GM12875 (cell line): ENCODE data around the gene HMGCLL1.

Experiments
- H3K4me3 ChIP-seq: one replicate; pipeline ENCODE4 v1.5.1; 2011; ENCODE audit warnings: low read depth, low read length, control low read depth
- CTCF ChIP-seq: IDR thresholded peaks from 2 replicates; pipeline ENCODE4 v1.5.1; 2011; ENCODE audit warnings: low read depth, mild to moderate bottlenecking, control low read depth, inconsistent platforms, low read length, moderate library complexity, borderline replicate concordance; ENCODE audit not compliant: insufficient read depth

The HMGCLL1 gene

DNA sequence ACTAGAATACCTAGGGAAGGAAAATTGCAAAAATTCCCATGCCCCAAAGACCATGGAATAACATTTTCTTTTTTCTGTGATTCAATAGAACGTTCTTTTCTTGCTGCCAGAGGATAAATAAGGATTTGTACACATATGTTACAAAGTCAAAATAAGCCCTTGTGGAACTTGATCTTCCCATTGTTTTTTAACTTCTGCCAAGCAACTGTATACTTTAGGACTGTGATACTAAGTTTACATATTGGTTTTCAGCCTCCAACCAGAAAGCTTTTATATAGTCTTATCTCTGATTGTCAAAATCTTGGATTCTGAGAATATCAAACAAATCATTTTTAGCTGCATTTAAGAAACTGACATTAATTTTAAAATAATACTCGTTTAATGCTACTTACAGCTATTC lies 84.6 kb downstream of the HMGCLL1 start:
- no peak overlapping the region for H3K4me3 ChIP-seq
- no peak for TF ChIP-seq CTCF

- TF ChIP-seq CTCF, result no peak
Observed at GRCh38 chr6:55492259-55492658, 86.7 kb downstream of the HMGCLL1 start.

DNA sequence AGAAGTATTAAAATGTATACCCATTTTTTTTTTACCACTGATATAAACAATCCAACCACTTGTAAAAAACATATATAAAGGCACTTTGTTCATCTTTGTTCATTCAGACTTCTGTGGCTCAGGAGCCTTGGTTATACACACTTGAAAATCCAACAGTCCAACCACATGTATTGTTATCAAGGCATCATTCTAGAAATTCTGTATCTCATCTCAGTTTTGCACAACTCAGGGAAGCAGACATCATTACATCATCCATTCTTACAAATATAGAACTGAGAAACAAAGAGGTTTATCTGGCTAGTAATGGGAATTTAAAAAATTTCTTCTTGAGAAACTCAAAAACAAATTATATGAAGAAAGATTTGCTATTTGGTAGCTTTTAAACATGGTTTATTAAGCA lies 88.1 kb downstream of the HMGCLL1 start:
- no peak for TF ChIP-seq CTCF
- H3K4me3 ChIP-seq, result no peak overlapping the region

More at GRCh38 chr6:55492259-55492658, 86.7 kb downstream of the HMGCLL1 start:
- no peak overlapping the region for H3K4me3 ChIP-seq

- TF ChIP-seq CTCF, result no peak
- H3K4me3 ChIP-seq, result no peak overlapping the region
Observed at GRCh38 chr6:55474382-55474781, 104.6 kb downstream of the HMGCLL1 start.

DNA sequence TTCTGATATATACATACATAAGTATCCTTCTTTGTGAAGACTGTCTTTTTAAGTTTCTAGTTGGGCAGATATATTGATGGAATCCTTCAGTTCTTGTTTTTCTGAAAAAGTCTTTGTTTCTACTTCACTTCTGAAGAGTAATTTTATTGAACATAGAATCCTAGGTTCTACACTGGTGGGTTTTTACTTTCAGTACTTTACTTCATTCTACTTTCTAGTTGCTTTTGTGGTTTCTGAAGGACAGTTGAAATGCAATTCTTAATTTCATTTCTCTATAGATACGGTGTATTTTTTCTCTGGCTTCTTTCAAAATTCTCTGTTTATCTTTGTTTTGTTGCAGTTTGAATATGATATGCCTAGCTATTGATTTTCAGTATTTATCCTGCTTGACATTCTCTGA lies 105.3 kb downstream of the HMGCLL1 start:
- TF ChIP-seq CTCF, result no peak
- no peak overlapping the region for H3K4me3 ChIP-seq

GRCh38 chr6:55469951-55470366 lies 109.0 kb downstream of the HMGCLL1 start:
- H3K4me3 ChIP-seq, result no peak overlapping the region
- no peak for TF ChIP-seq CTCF

DNA sequence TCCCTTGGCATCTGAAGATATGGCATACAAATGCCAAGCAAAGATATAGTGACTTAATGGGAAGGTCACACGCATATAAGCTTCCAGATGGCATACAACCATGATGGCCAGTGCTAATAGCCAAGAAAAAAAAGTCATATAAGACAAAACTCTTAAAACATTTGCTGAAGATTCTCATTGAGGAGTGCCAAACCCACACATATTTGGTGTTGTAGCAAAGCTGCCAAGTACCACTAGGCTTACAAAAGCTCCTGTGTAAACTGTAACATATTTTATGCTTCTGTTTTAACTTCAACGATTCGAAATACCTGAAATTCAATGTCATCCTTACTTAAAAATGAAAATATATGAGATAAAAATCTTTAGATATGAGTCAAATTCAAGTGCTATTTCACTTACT lies 123.0 kb downstream of the HMGCLL1 start:
- H3K4me3 ChIP-seq, result no peak overlapping the region
- no peak for TF ChIP-seq CTCF
